Endothelial cell of umbilical vein (primary cell): ENCODE results near the gene P2RX1. TPM values are rescaled to one million over a fixed set of nuclear protein-coding genes. Genes with fewer than 3 reads are reported as not detected.

ENCODE experiments used
- BruUV-seq: library from RNA; stranded (reverse); fragments of 400-500 nt; replicated peaks from 2 replicates; lab custom pipeline; 2021; lab: Mats Ljungman, UMichigan
- CTCF ChIA-PET: fragments of 300-600, 350-600 bp; sonication (Branson Sonifier 250); formaldehyde crosslinking; loops from one replicate; lab custom pipeline; 2021; ENCODE audit warnings: antibody characterized with exemption, inconsistent platforms; lab: Charles Lee
- POLR2A ChIA-PET: fragments of 300-600, 350-600 bp; sonication (Branson Sonifier 250); formaldehyde crosslinking; loops from one replicate; lab custom pipeline; 2021; ENCODE audit warnings: antibody characterized with exemption, inconsistent platforms; lab: Charles Lee
- DNase-seq: peaks from one replicate; pipeline ENCODE4 v3.0.0-alpha.2; 2011; ENCODE audit warnings: low read depth, low spot score
- FAIRE-seq: peaks from 2 replicates; lab custom pipeline; 2011; peaks lifted over from hg19 to GRCh38; lab: Jason Lieb, UNC
- H2AFZ ChIP-seq: 2 replicates; pipeline ENCODE4 v1.6.0; 2012; ENCODE audit warnings: low read depth, low read length, control low read depth, inconsistent platforms
- H3K27ac ChIP-seq: 2 replicates; pipeline ENCODE4 v1.5.1; 2011; ENCODE audit warnings: low read depth, mild to moderate bottlenecking, control low read depth, low read length, moderate library complexity; ENCODE audit not compliant: insufficient read depth
- H3K27me3 ChIP-seq, 2 experiments: 2 replicates each; pipeline versions ENCODE4 v1.6.0 to v1.6.1; 2011; ENCODE audit warnings: low read length in 2 of 2, mixed read lengths in 1 of 2; ENCODE audit not compliant: control insufficient read depth in 2 of 2, insufficient read depth in 2 of 2
- H3K36me3 ChIP-seq, 2 experiments: 2 replicates in 1 of 2; 3 replicates in 1 of 2; pipeline ENCODE4 v1.5.1; 2011; ENCODE audit warnings: low read length in 2 of 2, mild to moderate bottlenecking in 1 of 2, moderate library complexity in 1 of 2; ENCODE audit not compliant: control insufficient read depth in 2 of 2, insufficient read depth in 2 of 2; ENCODE audit errors: extremely low read depth in 1 of 2
- H3K4me1 ChIP-seq: 3 replicates; pipeline ENCODE4 v1.5.1; 2011; ENCODE audit warnings: mild to moderate bottlenecking, low read length; ENCODE audit not compliant: control insufficient read depth, insufficient read depth; ENCODE audit errors: extremely low read depth
- H3K4me2 ChIP-seq: 2 replicates; pipeline ENCODE4 v1.6.1; 2011; ENCODE audit warnings: low read length, control low read depth, mixed read lengths; ENCODE audit not compliant: insufficient read depth
- H3K4me3 ChIP-seq, 3 experiments: fragments of 200-600 bp in 1 of 3; sonication (generic), shearing (Covaris generic) in 1 of 3; replicated peaks in 1 of 3; 2 replicates each; pipeline ENCODE4 v1.5.1; 2011 to 2016; ENCODE audit warnings: control low read depth in 3 of 3, low read length in 3 of 3, mild to moderate bottlenecking in 2 of 3, inconsistent platforms in 1 of 3, low read depth in 1 of 3, moderate library complexity in 1 of 3; ENCODE audit not compliant: insufficient read depth in 1 of 3
- H3K79me2 ChIP-seq: 2 replicates; pipeline ENCODE4 v1.6.0; 2012; ENCODE audit warnings: low read length, inconsistent platforms; ENCODE audit not compliant: control insufficient read depth, insufficient read depth
- H3K9ac ChIP-seq: replicated peaks from 2 replicates; pipeline ENCODE3; 2011; ENCODE audit warnings: low read length, control low read depth; ENCODE audit not compliant: insufficient read depth; ENCODE audit errors: extremely low read depth
- H3K9me1 ChIP-seq: replicated peaks from 3 replicates; pipeline ENCODE4 v1.6.0; 2011; ENCODE audit warnings: mild to moderate bottlenecking, low read length; ENCODE audit not compliant: control insufficient read depth, insufficient read depth; ENCODE audit errors: extremely low read depth
- H3K9me3 ChIP-seq: replicated peaks from 2 replicates; pipeline ENCODE4 v1.5.1; 2012; ENCODE audit warnings: low read length, inconsistent platforms; ENCODE audit not compliant: control insufficient read depth, insufficient read depth
- H4K20me1 ChIP-seq: replicated peaks from 2 replicates; pipeline ENCODE3; 2011; ENCODE audit warnings: mild to moderate bottlenecking, low read length; ENCODE audit not compliant: control insufficient read depth, insufficient read depth; ENCODE audit errors: extremely low read depth
- EZH2 ChIP-seq: IDR thresholded peaks from 2 replicates; pipeline ENCODE4 v1.6.1; 2012; ENCODE audit warnings: borderline replicate concordance, low read depth, mild to moderate bottlenecking, moderate library complexity, low read length, inconsistent platforms; ENCODE audit not compliant: severe bottlenecking
- FOS ChIP-seq: IDR thresholded peaks from 2 replicates; pipeline ENCODE4 v1.6.1; 2011; ENCODE audit warnings: mild to moderate bottlenecking, low read length, moderate library complexity, borderline replicate concordance; ENCODE audit not compliant: insufficient read depth
- GATA2 ChIP-seq: IDR thresholded peaks from 2 replicates; pipeline ENCODE4 v1.7.0; 2011; ENCODE audit warnings: low read depth, mild to moderate bottlenecking, moderate library complexity, mixed read lengths, low read length; ENCODE audit not compliant: insufficient read length, insufficient read depth
- JUN ChIP-seq: IDR thresholded peaks from 2 replicates; pipeline ENCODE4 v1.6.1; 2011; ENCODE audit warnings: borderline replicate concordance, low read depth; ENCODE audit not compliant: insufficient read length, insufficient read depth
- MAX ChIP-seq: IDR thresholded peaks from 2 replicates; pipeline ENCODE4 v1.6.1; 2011; ENCODE audit not compliant: insufficient read depth, insufficient read length
- MYC ChIP-seq: IDR thresholded peaks from one replicate; pipeline ENCODE4 v1.6.1; 2011; ENCODE audit warnings: mild to moderate bottlenecking, low read depth, low read length
- POLR2A ChIP-seq: IDR thresholded peaks from 2 replicates; pipeline ENCODE4 v1.6.1; 2012; ENCODE audit warnings: low read depth, mild to moderate bottlenecking, control low read depth, low read length
- POLR2AphosphoS5 ChIP-seq: IDR thresholded peaks from 2 replicates; pipeline ENCODE4 v1.6.1; 2012; ENCODE audit warnings: low read depth, mild to moderate bottlenecking, control low read depth, low read length, moderate library complexity; ENCODE audit not compliant: insufficient read depth
- dilution Hi-C: fragments of 300-500 bp; cut with MboI; formaldehyde crosslinking; loops from one replicate; pipeline ENCODE4 v1.15.0; 2019; ENCODE audit warnings: low sequenced_read_pairs; ENCODE audit not compliant: extremely low pct_ligation_motif_present
- intact Hi-C: fragments of 100-400 bp; cut with micrococcal nuclease; formaldehyde crosslinking; loops from one replicate; pipeline ENCODE4 v1.10.0; 2022
- polyA plus RNA-seq, 4 experiments: library from polyadenylated mRNA; depleted of rRNA in 3 of 4; stranded (reverse) in 3 of 4; unstranded in 1 of 4; fragments of >200 nt; gene quantifications; 2 replicates each; pipeline versions ENCODE4 v1.2.1 to v1.2.3, GENCODE V29; 2011 to 2012; ENCODE audit warnings: missing spikeins in 1 of 4
- total RNA-seq: library from RNA; stranded (reverse); gene quantifications from 2 replicates; pipeline ENCODE4 v1.2.3, GENCODE V29; 2021
- TF ChIP-seq, protein P1 (sequence below), 2 donors: IDR thresholded peaks; 1 replicate in 1 of 2; 2 replicates in 1 of 2; pipeline ENCODE4 v1.5.1; 2011; ENCODE audit warnings: low read length in 2 of 2, mild to moderate bottlenecking in 2 of 2, moderate library complexity in 2 of 2, control low read depth in 1 of 2, inconsistent platforms in 1 of 2, low read depth in 1 of 2; ENCODE audit not compliant: insufficient read depth in 1 of 2; ENCODE audit errors: extremely low read depth in 1 of 2

Gene P2RX1
- total and polyA plus RNA-seq, 2 donors (not counting 3 experiments of a cell fraction or from before 2014, with no cell fraction given): not detected

- intact Hi-C loops: no loop called here
- Histone ChIP-seq H3K79me2 (no peaks in the 10 kb centered on the region), H3K4me3 (no peak overlapping the region), H4K20me1 (no peaks in the 10 kb centered on the region), H2AFZ (no peak overlapping the region), H3K9ac (no peak overlapping the region), H3K4me2 (no peak overlapping the region), H3K9me1 (no peaks in the 10 kb centered on the region), H3K27ac (no peak overlapping the region), H3K4me1 (peaks cover 26% of the 10 kb centered on the region), H3K36me3 (no peaks in the 10 kb centered on the region), H3K27me3 (no peaks in the 10 kb centered on the region), H3K9me3 (no peaks in the 10 kb centered on the region)
- FAIRE-seq (no peak), DNase-seq (no peak)
- BruUV-seq: no TSS peak
- dilution Hi-C loops: no loop called here
- TF ChIP-seq MYC: no peak
- no peak for TF ChIP-seq GATA2
- no peak for TF ChIP-seq JUN
- TF ChIP-seq, protein P1, sequence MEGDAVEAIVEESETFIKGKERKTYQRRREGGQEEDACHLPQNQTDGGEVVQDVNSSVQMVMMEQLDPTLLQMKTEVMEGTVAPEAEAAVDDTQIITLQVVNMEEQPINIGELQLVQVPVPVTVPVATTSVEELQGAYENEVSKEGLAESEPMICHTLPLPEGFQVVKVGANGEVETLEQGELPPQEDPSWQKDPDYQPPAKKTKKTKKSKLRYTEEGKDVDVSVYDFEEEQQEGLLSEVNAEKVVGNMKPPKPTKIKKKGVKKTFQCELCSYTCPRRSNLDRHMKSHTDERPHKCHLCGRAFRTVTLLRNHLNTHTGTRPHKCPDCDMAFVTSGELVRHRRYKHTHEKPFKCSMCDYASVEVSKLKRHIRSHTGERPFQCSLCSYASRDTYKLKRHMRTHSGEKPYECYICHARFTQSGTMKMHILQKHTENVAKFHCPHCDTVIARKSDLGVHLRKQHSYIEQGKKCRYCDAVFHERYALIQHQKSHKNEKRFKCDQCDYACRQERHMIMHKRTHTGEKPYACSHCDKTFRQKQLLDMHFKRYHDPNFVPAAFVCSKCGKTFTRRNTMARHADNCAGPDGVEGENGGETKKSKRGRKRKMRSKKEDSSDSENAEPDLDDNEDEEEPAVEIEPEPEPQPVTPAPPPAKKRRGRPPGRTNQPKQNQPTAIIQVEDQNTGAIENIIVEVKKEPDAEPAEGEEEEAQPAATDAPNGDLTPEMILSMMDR (IDR thresholded peaks at IDR 0.05; ENCODE audit: extremely low read depth in 1 of 2, insufficient read depth in 1 of 2, low read depth in 1 of 2, low read length in 2 of 2): no peak
- TF ChIP-seq MAX: no peak
- TF ChIP-seq POLR2A: no peak
- no peak for TF ChIP-seq POLR2AphosphoS5
- TF ChIP-seq EZH2: no peak
- TF ChIP-seq FOS: no peak
- CTCF ChIA-PET: interaction anchor here (1.3 to 9.2 kb wide), 2 partner anchors 16 to 31 kb away, joined by 6 to 82 read pairs; no protein-coding TSS in a partner anchor
- POLR2A ChIA-PET: no interaction called here
These were observed 19.9 kb downstream of the P2RX1 start for GRCh38 chr17:3896108-3896967.
